ENCODE data around the gene DDX24.

DDX24 gene

DNA sequence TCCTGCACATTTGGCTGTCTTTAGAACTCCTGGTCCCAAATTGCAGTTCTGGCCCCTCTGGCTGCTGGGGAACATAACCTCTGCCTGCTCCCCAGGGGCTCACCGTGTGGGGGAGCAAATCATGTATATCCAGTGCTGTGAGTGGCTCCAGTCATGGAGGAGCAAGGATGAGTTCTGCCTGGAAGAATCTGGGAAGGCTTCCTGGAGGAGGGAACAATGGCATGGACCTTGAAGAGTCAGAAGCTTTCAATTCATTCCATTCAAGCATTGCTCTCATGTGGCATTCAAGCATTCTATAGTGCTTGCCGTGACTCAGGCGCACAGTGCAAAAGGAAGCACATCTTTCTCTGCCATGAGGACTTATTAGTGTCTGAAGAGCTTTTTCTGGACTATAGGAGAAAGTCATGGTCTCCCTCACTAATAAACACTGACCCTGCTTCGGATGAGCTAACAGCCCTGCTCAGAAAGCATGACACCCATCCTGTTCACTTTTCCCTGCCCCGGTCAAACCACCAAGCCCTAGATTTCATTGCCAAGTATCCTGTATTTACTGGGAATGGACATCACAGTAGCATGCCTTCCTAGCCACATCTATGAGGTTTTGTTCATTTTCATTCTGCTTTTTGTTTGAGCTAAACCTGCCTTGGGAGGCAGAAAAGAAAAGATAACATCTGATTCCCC, 33.0 kb upstream of the DDX24 start:
- 83 to 95% methylated on average over 3 to 4 of the region's 5 CpGs for WGBS, 2 experiments (ENCODE audit: insufficient coverage in 2 of 2)
- H3K36me3 ChIP-seq (ENCODE audit: control insufficient read depth, insufficient read depth, low read length): no peaks in the 10 kb centered on the region
- H3K4me3 ChIP-seq (ENCODE audit: extremely low read depth, insufficient read depth, low read length, poor library complexity, severe bottlenecking): no peak overlapping the region
- H3K27ac ChIP-seq (ENCODE audit: low read depth, low read length, severe bottlenecking): no peak overlapping the region
- no peaks in the 10 kb centered on the region for H3K4me1 ChIP-seq (ENCODE audit: control insufficient read depth, insufficient read depth, low read length, poor library complexity, severe bottlenecking)
- H3K9me3 ChIP-seq (ENCODE audit: control insufficient read depth, low read length): no peaks in the 10 kb centered on the region

DNA sequence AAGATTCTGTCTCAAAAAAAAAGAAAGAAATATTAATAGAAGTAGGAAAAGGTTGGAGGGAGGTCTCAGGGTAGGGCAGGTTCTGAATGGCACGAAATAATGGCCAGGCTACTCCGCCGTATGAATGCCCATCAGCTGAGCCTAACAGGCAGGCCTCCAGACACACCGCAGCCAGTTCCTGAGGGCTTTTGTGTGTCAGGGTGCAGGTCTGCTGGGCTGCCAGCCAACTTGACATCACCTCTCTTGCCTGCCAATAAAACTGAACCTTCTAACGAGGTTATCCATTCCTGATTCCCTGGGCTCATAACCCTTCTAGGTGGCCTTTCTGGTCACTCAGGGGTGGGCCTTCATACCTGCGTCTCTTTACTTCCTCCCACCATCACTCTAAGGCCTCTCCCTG, 32.5 kb upstream of the DDX24 start:
- Histone ChIP-seq H3K27ac (ENCODE audit: low read depth, low read length, severe bottlenecking) (no peak overlapping the region), H3K36me3 (ENCODE audit: control insufficient read depth, insufficient read depth, low read length) (no peaks in the 10 kb centered on the region), H3K4me3 (ENCODE audit: extremely low read depth, insufficient read depth, low read length, poor library complexity, severe bottlenecking) (no peak overlapping the region), H3K4me1 (ENCODE audit: control insufficient read depth, insufficient read depth, low read length, poor library complexity, severe bottlenecking) (no peaks in the 10 kb centered on the region), H3K9me3 (ENCODE audit: control insufficient read depth, low read length) (no peaks in the 10 kb centered on the region)
- 76 to 93% methylated on average over 5 to 6 of the region's 6 CpGs for WGBS, 2 experiments (ENCODE audit: insufficient coverage in 2 of 2)

DNA sequence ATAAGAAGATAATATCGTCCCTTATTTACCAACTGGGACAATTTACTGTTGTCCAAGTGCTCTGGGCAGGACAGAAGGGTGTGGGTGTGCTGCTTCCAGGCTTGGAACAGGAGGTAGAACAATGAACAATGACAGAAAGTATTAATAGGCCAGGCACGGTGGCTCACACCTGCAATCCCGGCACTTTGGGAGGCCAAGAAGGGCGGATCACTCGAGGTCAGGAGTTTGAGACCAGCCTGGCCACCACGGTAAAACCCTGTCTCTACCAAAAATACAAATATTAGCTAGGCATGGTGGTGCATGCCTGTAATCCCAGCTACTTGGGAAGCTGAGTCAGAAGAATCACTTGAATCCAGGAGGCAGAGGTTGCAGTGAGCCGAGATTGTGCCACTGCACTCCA, 32.1 kb upstream of the DDX24 start:
- 90 to 95% methylated on average over 6 to 7 of the region's 7 CpGs for WGBS, 2 experiments (ENCODE audit: insufficient coverage in 2 of 2)
- no peak overlapping the region for H3K4me3 ChIP-seq (ENCODE audit: extremely low read depth, insufficient read depth, low read length, poor library complexity, severe bottlenecking)
- H3K4me1 ChIP-seq (ENCODE audit: control insufficient read depth, insufficient read depth, low read length, poor library complexity, severe bottlenecking): no peaks in the 10 kb centered on the region
- H3K36me3 ChIP-seq (ENCODE audit: control insufficient read depth, insufficient read depth, low read length): no peaks in the 10 kb centered on the region
- no peak overlapping the region for H3K27ac ChIP-seq (ENCODE audit: low read depth, low read length, severe bottlenecking)
- no peaks in the 10 kb centered on the region for H3K9me3 ChIP-seq (ENCODE audit: control insufficient read depth, low read length)

DNA sequence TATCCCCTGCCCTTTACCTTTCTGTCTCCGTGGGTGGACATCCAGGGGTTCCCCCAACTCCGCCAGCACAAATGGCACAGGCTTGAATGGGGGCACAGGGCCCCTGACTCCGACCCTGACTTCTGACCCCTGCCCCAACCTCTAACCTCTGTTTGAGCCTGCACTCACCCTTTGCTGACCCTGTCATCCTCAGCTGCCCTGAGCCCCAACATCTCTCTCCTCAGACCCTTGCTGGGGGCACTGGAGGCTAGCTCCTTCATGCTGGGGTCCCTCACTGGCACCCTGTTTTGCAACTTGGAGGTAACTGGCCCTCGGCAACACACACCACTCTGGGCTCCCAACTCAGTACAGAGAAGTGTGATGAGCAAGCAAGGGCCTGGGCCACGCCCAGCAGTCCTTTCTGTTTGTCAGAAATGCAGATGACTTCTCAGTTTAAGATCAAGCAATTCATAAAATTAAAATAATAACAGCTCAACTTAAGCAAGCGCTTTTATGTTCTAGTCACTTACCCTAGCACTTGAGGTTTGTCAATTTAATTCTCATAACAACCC, 31.6 kb upstream of the DDX24 start:
- WGBS, 2 experiments (ENCODE audit: insufficient coverage in 2 of 2): 87 to 100% methylated on average over 4 to 5 of the region's 6 CpGs
- Histone ChIP-seq H3K27ac (ENCODE audit: low read depth, low read length, severe bottlenecking) (no peak overlapping the region), H3K4me1 (ENCODE audit: control insufficient read depth, insufficient read depth, low read length, poor library complexity, severe bottlenecking) (no peaks in the 10 kb centered on the region), H3K36me3 (ENCODE audit: control insufficient read depth, insufficient read depth, low read length) (no peaks in the 10 kb centered on the region), H3K4me3 (ENCODE audit: extremely low read depth, insufficient read depth, low read length, poor library complexity, severe bottlenecking) (no peak overlapping the region), H3K9me3 (ENCODE audit: control insufficient read depth, low read length) (no peaks in the 10 kb centered on the region)

DNA sequence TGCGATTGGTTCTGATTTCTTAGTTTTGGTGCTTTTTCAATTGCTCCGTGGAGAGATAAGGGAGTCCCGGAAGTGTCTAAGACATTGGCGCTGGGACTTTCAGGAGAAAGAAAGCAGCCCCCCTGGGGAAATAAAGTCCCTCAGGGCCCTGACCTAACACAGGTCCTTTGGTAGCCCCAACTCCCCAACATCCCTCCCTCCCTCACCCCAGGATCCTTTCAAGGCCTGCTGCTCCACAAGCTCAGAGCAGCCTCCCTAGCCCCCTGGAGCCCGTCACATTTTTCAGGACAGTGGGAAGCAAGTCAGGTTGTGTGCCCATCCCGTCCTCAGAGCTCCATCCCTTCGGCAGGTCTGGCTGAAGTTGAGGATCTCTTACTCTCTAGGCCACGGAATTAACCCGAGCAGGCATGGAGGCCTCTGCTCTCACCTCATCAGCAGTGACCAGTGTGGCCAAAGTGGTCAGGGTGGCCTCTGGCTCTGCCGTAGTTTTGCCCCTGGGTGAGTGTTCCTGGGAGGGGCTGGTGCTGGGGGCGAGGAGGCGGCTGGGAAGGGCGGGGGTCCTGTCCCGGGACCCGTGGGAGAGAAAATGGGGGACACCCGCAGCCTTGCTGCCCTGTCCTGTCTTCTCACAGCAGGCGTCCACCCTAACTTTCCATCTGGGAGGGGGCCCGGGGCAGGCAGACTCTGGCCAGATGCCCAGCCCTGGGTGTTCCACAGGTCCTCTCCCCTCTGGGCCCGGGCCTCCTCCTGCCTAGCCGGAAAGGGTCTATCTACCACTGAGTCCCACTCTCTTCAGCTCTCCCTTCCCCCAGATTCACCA, 30.5 kb upstream of the DDX24 start:
- Histone ChIP-seq H3K36me3 (ENCODE audit: control insufficient read depth, insufficient read depth, low read length) (no peaks in the 10 kb centered on the region), H3K4me1 (ENCODE audit: control insufficient read depth, insufficient read depth, low read length, poor library complexity, severe bottlenecking) (no peaks in the 10 kb centered on the region), H3K4me3 (ENCODE audit: extremely low read depth, insufficient read depth, low read length, poor library complexity, severe bottlenecking) (no peak overlapping the region), H3K27ac (ENCODE audit: low read depth, low read length, severe bottlenecking) (no peak overlapping the region), H3K9me3 (ENCODE audit: control insufficient read depth, low read length) (no peaks in the 10 kb centered on the region)
- 89 to 90% methylated on average over 13 to 16 of the region's 20 CpGs for WGBS, 2 experiments (ENCODE audit: insufficient coverage in 2 of 2)

DNA sequence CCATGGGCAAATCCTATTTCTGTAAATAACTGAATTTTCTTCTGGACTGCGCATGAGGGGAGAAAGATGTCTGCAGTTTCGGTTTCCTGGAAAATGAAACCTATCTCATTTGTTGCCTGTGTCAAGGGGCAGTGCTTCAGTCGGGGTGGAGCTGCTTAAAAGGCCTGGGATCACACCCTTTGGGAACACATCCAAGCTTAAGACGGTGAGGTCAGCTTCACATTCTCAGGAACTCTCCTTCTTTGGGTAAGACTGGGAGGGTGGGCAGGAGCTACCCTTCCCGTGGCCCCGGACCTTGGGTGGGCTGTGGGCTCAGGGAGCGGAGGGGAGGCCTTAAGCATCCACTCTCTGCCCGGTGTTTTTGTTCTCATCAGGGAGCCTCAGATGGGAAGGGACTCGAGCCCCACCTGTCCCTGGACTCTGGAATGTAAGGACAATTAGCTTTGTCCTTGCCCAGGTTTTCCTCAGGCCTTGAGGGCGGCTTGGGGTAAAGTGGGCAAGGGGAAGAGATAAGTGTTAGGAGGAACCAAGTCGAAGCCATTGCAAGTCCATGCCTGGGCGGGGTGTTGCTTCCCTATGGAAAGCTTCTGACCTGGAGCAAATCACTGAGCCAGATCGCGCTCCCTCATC, 29.7 kb upstream of the DDX24 start, which contains the start of gene IFI27:
IFI27 (plus strand) TSS at position 185 of the 630 bp plus-strand sequence.
- H3K9me3 ChIP-seq (ENCODE audit: control insufficient read depth, low read length): no peaks in the 10 kb centered on the region
- H3K4me3 ChIP-seq (ENCODE audit: extremely low read depth, insufficient read depth, low read length, poor library complexity, severe bottlenecking): no peak within 1 kb of the TSS
- no peak within 1 kb of the TSS for H3K27ac ChIP-seq (ENCODE audit: low read depth, low read length, severe bottlenecking)
- 85 to 95% methylated on average over 13 of the region's 14 CpGs for WGBS, 2 experiments (ENCODE audit: insufficient coverage in 2 of 2)
- H3K36me3 ChIP-seq (ENCODE audit: control insufficient read depth, insufficient read depth, low read length): no peaks in the 10 kb centered on the region
- no peaks in the 10 kb centered on the region for H3K4me1 ChIP-seq (ENCODE audit: control insufficient read depth, insufficient read depth, low read length, poor library complexity, severe bottlenecking)

DNA sequence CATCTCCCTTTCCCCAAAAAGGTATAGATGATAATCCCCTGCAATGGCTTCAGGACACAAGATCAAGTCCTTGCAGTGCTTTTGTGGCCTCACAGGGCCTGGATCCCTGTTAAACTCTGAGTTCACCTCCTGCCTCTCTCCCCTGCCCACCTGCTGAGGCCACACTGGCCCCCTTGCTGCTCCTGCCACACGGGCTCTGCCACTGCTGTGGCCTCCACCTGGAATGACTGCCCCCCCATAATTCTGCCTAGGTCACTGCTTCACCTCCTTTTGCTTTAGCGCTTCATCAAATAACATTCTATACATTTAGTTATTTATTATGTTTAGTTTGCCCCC, 28.9 kb upstream of the DDX24 start:
- no CpG with 5 or more reads among the region's 2 CpGs for WGBS, 2 experiments (ENCODE audit: insufficient coverage in 2 of 2)
- H3K4me3 ChIP-seq (ENCODE audit: extremely low read depth, insufficient read depth, low read length, poor library complexity, severe bottlenecking): no peak overlapping the region
- H3K9me3 ChIP-seq (ENCODE audit: control insufficient read depth, low read length): no peaks in the 10 kb centered on the region
- H3K36me3 ChIP-seq (ENCODE audit: control insufficient read depth, insufficient read depth, low read length): no peaks in the 10 kb centered on the region
- H3K4me1 ChIP-seq (ENCODE audit: control insufficient read depth, insufficient read depth, low read length, poor library complexity, severe bottlenecking): no peaks in the 10 kb centered on the region
- H3K27ac ChIP-seq (ENCODE audit: low read depth, low read length, severe bottlenecking): no peak overlapping the region

DNA sequence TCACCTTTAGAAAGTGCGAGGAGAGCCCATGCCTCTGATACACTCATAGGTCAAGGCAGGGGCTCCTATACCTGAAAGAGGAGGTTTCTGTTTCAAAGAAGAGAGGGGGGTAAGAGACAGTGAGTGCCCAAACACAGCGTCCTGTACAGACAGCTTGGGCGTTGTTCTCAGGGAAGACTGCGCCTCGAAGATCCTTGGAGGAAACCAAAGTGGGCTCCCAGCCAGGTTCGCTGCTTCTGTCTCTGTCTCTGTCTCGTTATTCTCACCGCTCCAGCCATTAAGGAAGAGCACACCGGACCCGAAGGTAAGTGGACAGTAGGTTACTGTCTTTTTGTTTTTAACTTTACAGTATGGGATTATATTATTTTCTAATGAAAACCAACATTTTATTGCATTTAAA, 23.7 kb upstream of the DDX24 start:
- Histone ChIP-seq H3K9me3 (ENCODE audit: control insufficient read depth, low read length) (no peaks in the 10 kb centered on the region), H3K27ac (ENCODE audit: low read depth, low read length, severe bottlenecking) (no peak overlapping the region), H3K4me1 (ENCODE audit: control insufficient read depth, insufficient read depth, low read length, poor library complexity, severe bottlenecking) (peaks cover 19% of the 10 kb centered on the region), H3K36me3 (ENCODE audit: control insufficient read depth, insufficient read depth, low read length) (peaks cover 2% of the 10 kb centered on the region), H3K4me3 (ENCODE audit: extremely low read depth, insufficient read depth, low read length, poor library complexity, severe bottlenecking) (no peak overlapping the region)
- 89 to 98% methylated on average over 5 of the region's 10 CpGs for WGBS, 2 experiments (ENCODE audit: insufficient coverage in 2 of 2)

DNA sequence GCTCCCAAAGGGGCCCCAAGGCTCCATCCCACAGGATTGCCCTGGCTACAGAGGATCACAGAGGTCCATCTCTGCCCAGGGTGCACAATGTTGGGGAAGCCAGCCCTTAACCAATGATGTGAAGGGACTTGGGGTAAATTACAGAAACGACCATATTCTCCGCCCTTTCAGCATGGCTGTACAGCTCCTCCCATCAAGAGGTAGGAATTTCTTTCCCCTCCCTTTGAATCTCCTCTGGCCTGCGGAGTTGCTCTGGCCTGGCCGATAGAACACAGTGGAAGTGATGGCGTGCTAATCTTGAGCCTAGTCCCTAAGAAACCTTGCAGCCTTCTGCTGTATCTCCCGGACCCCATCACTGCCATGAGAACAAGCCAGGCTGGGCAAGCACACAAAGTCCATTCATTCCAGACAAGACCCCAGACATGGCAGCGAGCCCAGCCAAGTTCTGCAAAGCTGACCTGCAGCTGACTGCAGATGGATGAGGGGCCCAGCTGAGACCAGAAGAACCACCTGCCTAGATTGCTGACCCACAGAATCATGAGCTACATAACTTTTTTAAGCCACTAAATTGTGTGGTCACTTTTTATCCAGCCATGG, 22.6 kb upstream of the DDX24 start:
- 89% methylated on average over 5 to 6 of the region's 7 CpGs for WGBS, 2 experiments (ENCODE audit: insufficient coverage in 2 of 2)
- H3K4me1 ChIP-seq (ENCODE audit: control insufficient read depth, insufficient read depth, low read length, poor library complexity, severe bottlenecking): peaks cover 19% of the 10 kb centered on the region
- no peak overlapping the region for H3K4me3 ChIP-seq (ENCODE audit: extremely low read depth, insufficient read depth, low read length, poor library complexity, severe bottlenecking)
- H3K9me3 ChIP-seq (ENCODE audit: control insufficient read depth, low read length): no peaks in the 10 kb centered on the region
- H3K27ac ChIP-seq (ENCODE audit: low read depth, low read length, severe bottlenecking): no peak overlapping the region
- peaks cover 6% of the 10 kb centered on the region for H3K36me3 ChIP-seq (ENCODE audit: control insufficient read depth, insufficient read depth, low read length)

DNA sequence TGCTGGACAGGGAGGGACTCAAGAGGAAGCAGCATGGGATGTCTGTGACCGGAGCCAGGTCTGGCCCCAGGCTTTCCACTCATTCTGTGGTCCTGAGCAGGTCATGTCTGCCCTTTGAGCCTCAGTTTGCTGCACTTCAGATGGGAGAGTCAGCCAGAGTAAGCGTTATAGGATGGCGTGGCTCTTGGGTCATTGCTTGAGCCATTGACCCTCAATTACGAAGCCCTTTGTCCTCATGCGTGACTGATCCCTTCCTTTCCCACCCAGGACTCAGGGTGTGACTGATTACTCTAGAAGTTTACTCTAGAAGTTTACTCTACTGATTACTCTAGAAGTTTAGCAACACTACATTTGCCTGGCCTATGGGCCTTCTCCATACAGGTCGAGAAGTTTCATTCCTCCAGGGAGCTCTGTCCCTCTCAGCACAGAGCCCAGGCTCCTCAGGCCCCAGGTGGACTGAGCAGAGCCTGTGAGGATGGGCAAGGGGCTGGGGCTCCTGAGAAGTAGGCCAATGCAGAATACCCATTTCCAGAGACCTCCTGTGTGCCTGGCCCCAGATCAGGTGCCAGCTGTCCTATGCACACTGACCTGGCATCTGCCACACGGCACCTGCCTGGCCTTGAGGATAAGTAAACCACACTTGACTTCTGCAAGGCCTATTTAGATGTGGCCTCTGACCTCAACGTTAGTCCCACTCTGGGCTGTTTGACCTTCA, 21.9 kb upstream of the DDX24 start:
- Histone ChIP-seq H3K9me3 (ENCODE audit: control insufficient read depth, low read length) (no peaks in the 10 kb centered on the region), H3K36me3 (ENCODE audit: control insufficient read depth, insufficient read depth, low read length) (peaks cover 7% of the 10 kb centered on the region), H3K27ac (ENCODE audit: low read depth, low read length, severe bottlenecking) (no peak overlapping the region), H3K4me1 (ENCODE audit: control insufficient read depth, insufficient read depth, low read length, poor library complexity, severe bottlenecking) (peaks cover 19% of the 10 kb centered on the region), H3K4me3 (ENCODE audit: extremely low read depth, insufficient read depth, low read length, poor library complexity, severe bottlenecking) (no peak overlapping the region)
- 89 to 96% methylated on average over 6 to 8 of the region's 8 CpGs for WGBS, 2 experiments (ENCODE audit: insufficient coverage in 2 of 2)
